Measurements from ENCODE around the gene C1QTNF3. TPM values are rescaled to one million over a fixed set of nuclear protein-coding genes. Genes with fewer than 3 reads are reported as not detected.
A peak's percentile ranks its signal among the peaks of the same experiment; 100 is the strongest.

C1QTNF3 gene
- total RNA-seq, 6 experiments from 2014 or later, result 0.40 to 0.62 (median 0.50) TPM

- no peak for DNase-seq
- H3K4me3 Mint-ChIP-seq, result no peak overlapping the region
- no peaks in the 10 kb centered on the region; the same call in 1 of the 2 replicates for H3K27me3 Mint-ChIP-seq (ENCODE audit: insufficient read depth)
- H3K27ac Mint-ChIP-seq, result no peak overlapping the region
- H3K9me3 Mint-ChIP-seq, result no peaks in the 10 kb centered on the region
- H3K36me3 Mint-ChIP-seq (ENCODE audit: low read depth), result peaks cover 16% of the 10 kb centered on the region
- TF ChIP-seq, protein P1, sequence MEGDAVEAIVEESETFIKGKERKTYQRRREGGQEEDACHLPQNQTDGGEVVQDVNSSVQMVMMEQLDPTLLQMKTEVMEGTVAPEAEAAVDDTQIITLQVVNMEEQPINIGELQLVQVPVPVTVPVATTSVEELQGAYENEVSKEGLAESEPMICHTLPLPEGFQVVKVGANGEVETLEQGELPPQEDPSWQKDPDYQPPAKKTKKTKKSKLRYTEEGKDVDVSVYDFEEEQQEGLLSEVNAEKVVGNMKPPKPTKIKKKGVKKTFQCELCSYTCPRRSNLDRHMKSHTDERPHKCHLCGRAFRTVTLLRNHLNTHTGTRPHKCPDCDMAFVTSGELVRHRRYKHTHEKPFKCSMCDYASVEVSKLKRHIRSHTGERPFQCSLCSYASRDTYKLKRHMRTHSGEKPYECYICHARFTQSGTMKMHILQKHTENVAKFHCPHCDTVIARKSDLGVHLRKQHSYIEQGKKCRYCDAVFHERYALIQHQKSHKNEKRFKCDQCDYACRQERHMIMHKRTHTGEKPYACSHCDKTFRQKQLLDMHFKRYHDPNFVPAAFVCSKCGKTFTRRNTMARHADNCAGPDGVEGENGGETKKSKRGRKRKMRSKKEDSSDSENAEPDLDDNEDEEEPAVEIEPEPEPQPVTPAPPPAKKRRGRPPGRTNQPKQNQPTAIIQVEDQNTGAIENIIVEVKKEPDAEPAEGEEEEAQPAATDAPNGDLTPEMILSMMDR (IDR thresholded peaks at IDR 0.05), result no peak
- peaks cover 52% of the 10 kb centered on the region for H3K4me1 Mint-ChIP-seq (ENCODE audit: low read depth)
Observed at GRCh38 chr5:33999978-34000377, 43.0 kb downstream of the C1QTNF3 start.

DNA sequence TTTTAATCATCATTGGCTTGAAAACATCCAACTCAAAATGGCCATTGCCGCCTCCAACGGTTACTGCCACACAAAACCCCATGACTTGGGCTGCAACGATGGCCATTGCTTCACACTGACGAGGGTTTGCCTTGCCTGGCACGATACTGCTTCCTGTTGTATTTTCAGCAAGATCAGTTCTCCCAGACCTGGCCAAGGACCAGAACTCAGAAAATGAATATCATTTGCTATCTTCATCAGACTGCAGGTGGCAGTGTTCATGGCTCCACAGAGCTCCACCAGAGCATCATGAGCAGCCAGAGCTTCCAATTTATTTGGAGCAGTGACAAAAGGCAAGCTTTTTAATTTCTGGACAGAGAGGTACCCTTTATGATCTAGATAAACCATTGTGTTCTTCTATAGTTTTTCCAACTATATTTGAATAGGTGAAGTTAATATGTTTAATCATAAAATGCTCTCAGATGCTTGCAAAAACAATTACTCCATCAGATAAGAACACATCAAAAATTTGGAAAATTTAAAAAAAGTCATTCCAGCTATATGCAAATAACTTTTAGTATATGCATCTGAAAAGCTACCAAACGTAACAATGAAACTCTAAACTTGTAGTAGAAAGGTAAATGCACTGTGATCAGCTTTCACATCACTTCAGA, 45.6 kb downstream of the C1QTNF3 start:
- Mint-ChIP-seq H3K4me3 (no peak overlapping the region), H3K4me1 (ENCODE audit: low read depth) (peaks cover 45% of the 10 kb centered on the region), H3K36me3 (ENCODE audit: low read depth) (peaks cover 2% of the 10 kb centered on the region), H3K27me3 (ENCODE audit: insufficient read depth) (no peaks in the 10 kb centered on the region; the same call in none of the 2 replicates), H3K9me3 (no peaks in the 10 kb centered on the region), H3K27ac (peak overlapping the region; percentile 60)
- TF ChIP-seq, protein P1 (IDR thresholded peaks at IDR 0.05), result peak; percentile 87
- peak; percentile 86 for DNase-seq

GRCh38 chr5:33995865-33996264, 47.1 kb downstream of the C1QTNF3 start:
- DNase-seq, result no peak
- Mint-ChIP-seq H3K9me3 (no peaks in the 10 kb centered on the region), H3K4me3 (no peak overlapping the region), H3K27ac (no peak overlapping the region), H3K4me1 (ENCODE audit: low read depth) (peaks cover 36% of the 10 kb centered on the region), H3K36me3 (ENCODE audit: low read depth) (no peaks in the 10 kb centered on the region; the same call in 1 of the 2 replicates), H3K27me3 (ENCODE audit: insufficient read depth) (no peaks in the 10 kb centered on the region; the same call in none of the 2 replicates)
- TF ChIP-seq, protein P1 (IDR thresholded peaks at IDR 0.05), result no peak

DNA sequence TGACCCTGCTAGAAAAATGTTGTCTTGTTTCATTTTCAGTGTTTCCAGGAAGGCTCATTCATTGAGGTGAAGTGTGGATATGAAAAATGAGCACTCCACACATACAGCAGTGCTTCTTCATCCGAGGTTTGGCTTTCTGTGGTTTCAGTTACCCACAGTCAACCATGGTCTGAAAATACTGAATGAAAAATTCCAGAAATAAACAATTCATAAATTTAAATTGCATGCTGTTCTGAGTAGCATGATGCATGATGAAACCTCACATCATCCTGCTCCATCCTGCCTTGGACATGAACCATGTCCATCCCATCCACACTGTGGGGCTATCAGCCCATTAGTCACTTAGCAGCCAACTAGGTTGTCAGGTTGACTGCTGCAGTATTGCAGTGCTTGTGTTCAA, 48.2 kb downstream of the C1QTNF3 start:
- peak; percentile 57 for DNase-seq
- no peaks in the 10 kb centered on the region; the same call in 1 of the 2 replicates for H3K36me3 Mint-ChIP-seq (ENCODE audit: low read depth)

GRCh38 chr5:33992864-33993263, 50.1 kb downstream of the C1QTNF3 start:
- Mint-ChIP-seq H3K27ac (no peak overlapping the region), H3K36me3 (ENCODE audit: low read depth) (peaks cover 16% of the 10 kb centered on the region), H3K27me3 (ENCODE audit: insufficient read depth) (no peaks in the 10 kb centered on the region; the same call in none of the 2 replicates), H3K4me1 (ENCODE audit: low read depth) (peaks cover 33% of the 10 kb centered on the region), H3K4me3 (no peak overlapping the region), H3K9me3 (no peaks in the 10 kb centered on the region)
- DNase-seq, result no peak
- TF ChIP-seq, protein P1 (IDR thresholded peaks at IDR 0.05), result no peak

More for the DNA sequence above, 48.2 kb downstream of the C1QTNF3 start:
- Mint-ChIP-seq H3K27me3 (ENCODE audit: insufficient read depth) (no peaks in the 10 kb centered on the region; the same call in none of the 2 replicates), H3K9me3 (no peaks in the 10 kb centered on the region), H3K4me3 (no peak overlapping the region), H3K27ac (peak overlapping the region; percentile 60), H3K4me1 (ENCODE audit: low read depth) (peaks cover 34% of the 10 kb centered on the region)
- TF ChIP-seq, protein P1 (IDR thresholded peaks at IDR 0.05), result peak; percentile 48
